WI38 (cell line): ENCODE data around the gene ABCB8.
"Not testable (repeated sequence)": the region's sequence is repeated elsewhere in the genome, so short reads cannot be mapped to it uniquely, and the experiment has no call there.

ENCODE experiments used
- H3K4me3 ChIP-seq: 2 replicates; pipeline ENCODE4 v1.5.1; 2011; ENCODE audit warnings: low read depth, mild to moderate bottlenecking, control low read depth, low read length
- CTCF ChIP-seq: IDR thresholded peaks from 2 replicates; pipeline ENCODE4 v1.5.1; 2012; ENCODE audit warnings: low read depth, mild to moderate bottlenecking, control low read depth, low read length

ABCB8 gene

DNA sequence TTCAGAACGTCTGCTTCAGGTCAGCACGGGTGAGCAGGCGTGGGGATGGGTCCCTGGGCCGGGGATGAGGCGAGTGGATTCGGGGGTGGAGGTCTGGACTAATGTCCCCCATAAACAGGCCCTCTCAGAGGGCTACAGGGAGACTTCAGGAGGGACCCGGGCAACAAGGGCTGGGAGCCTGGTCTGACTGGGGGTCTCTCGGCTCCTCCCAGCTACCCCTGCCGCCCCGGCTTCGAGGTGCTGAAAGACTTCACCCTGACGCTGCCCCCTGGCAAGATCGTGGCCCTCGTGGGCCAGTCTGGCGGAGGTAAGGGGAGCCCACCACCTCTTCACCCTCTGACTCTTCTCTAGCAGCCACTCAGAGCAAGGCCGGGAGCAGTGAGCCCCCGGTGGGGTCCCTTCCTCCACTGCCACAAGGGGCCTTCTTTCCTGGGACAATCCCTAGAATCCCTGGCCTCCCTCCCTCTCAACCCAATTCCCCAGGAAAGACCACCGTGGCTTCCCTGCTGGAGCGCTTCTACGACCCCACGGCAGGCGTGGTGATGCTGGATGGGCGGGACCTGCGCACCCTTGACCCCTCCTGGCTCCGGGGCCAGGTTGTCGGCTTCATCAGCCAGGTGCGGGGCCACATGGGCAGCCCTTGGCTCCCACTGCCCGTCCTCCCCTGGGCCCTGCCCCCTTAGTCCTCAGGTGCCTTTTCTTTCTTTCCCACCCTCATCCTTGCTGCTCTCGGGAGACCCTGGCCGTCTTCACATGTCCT is 12.5 kb downstream of the ABCB8 start:
- no peak for TF ChIP-seq CTCF
- no peak overlapping the region for H3K4me3 ChIP-seq

DNA sequence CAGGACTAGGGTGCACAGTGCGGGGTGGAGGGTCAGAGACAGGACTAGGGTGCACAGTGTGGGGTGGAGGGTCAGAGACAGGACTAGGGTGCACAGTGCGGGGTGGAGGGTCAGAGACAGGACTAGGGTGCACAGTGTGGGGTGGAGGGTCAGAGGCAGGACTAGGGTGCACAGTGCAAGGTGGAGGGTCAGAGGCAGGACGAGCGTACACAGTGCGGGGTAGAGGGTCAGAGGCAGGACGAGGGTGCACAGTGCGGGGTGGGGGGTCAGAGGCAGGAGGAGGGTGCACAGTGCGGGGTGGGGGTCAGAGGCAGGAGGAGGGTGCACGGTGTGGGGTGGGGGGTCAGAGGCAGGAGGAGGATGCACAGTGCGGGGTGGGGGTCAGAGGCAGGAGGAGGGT is 15.2 kb downstream of the ABCB8 start:
- not testable (repeated sequence) for H3K4me3 ChIP-seq

- no peak for TF ChIP-seq CTCF
- H3K4me3 ChIP-seq = no peak overlapping the region
Observed at GRCh38 chr7:151043959-151044358, 15.7 kb downstream of the ABCB8 start.

DNA sequence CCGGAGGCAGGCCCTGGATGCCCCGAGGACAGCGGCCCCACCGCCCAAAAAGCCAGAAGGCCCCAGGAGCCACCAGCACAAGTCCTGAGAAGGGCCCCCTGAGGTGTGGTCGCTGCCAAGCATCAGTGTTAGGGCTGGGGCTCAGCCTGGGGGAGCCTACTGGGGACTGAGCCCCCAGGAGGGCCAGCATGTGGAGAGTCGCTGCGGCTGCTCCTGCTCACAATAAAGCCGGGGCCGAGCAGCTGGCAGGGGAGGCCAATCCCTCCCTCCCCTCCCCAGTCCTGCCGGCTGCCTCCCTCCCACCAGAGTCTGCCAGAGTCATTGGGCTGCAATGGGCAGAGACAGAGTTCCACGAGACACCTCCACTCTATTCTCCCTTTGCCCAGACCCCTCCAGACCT is 17.0 kb downstream of the ABCB8 start:
- no peak for TF ChIP-seq CTCF
- H3K4me3 ChIP-seq = no peak overlapping the region

DNA sequence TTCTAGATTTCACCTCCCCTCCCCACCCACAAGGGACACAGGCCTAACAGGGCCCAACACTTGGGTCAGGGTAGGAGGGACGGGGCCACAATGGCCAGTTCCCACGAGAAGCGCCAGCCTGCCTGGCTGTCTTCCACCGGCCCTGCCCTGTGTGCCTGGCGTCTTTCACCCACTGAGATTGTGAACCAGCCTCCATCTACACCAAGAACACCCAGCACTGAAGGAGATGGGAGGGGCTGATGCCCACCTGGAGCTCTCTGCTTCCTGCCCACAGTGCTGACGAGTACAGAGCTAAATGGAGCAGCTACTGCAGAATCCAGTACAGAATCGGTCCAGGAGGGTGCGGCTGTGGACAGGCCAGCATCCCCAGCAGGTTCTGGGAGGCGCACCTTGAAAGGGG is 17.7 kb downstream of the ABCB8 start:
- no peak overlapping the region for H3K4me3 ChIP-seq
- no peak for TF ChIP-seq CTCF

- no peak for TF ChIP-seq CTCF
- no peak overlapping the region for H3K4me3 ChIP-seq
Observed at GRCh38 chr7:151046603-151047573, 18.6 kb downstream of the ABCB8 start.

DNA sequence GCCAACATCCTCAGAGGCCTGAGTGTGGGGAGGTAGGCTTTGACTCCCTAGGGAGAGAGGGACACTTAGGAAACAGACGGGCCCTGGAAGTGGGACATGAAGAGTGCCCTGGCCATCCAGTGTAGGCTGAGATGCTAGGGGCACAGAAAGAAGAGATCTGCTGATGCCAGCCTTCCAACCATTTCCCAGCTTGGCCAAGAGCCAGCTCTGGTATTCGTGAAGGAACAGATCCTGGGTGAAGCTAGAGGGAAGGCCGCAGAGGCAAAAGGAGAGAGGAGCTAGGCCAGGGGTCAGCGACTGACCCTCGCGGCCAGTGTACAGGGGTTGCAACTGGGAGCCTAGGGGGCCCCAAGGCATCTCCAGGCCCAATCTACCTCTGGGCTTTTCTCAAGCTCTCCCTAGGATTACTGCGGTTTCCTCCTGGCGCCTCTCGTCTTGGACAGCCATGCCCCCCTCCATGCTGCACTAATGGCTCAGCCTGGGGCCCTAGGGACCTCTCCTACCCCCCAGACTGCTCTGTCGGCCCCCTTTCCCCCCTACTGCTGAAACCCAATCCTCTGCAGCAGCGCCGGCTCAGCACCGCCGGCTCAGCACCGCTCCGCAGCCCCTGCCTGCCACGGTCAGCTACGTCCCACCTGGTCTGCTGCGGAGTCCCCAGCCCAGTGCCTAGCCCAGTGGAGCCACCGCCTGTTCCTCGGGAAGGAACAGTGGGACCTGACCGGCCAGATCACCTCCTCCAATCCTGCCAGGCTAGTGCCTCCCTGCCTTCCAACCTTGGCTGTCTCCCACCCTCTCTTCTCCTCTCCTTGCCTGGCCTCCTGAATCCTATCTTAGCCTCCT is 19.9 kb downstream of the ABCB8 start, which contains the start of gene ASIC3:
TSS of gene ASIC3 (plus strand) at position 556 of the 840 bp plus-strand sequence. CDS start 355 bp downstream, outside the sequence.
- H3K4me3 ChIP-seq = no peak within 1 kb of the TSS
- TF ChIP-seq CTCF = no peak
